Activated T-helper 2 cell treated with anti-CD3 and anti-CD28 coated beads, Interferon-gamma antibody, Interleukin-2, Interleukin-4, amounts not matched to agents 10 μg/mL and 5 μg/mL and 100 μg/mL, durations not matched to agents 14 hours and 24 hours and 36 hours (primary cell): Measurements from ENCODE around the gene HSPB1. TPM values are rescaled to one million over a fixed set of nuclear protein-coding genes. Genes with fewer than 3 reads are reported as not detected.
"Not testable (repeated sequence)": the region's sequence is repeated elsewhere in the genome, so short reads cannot be mapped to it uniquely, and the experiment has no call there.

Experiments
- DNase-seq: peaks from one replicate; pipeline ENCODE4 v3.0.0; 2021; ENCODE audit warnings: low spot score
- H3K27ac Mint-ChIP-seq: one replicate; pipeline ENCODE4 v1.8.0; 2021; ENCODE audit warnings: mixed read lengths
- H3K27me3 Mint-ChIP-seq: one replicate; pipeline ENCODE4 v1.8.0; 2021; ENCODE audit warnings: low read depth, mixed read lengths
- H3K36me3 Mint-ChIP-seq: one replicate; pipeline ENCODE4 v1.8.0; 2021; ENCODE audit warnings: low read depth, mixed read lengths
- H3K4me1 Mint-ChIP-seq: one replicate; pipeline ENCODE4 v1.8.0; 2021; ENCODE audit warnings: low read depth, mixed read lengths
- H3K4me3 Mint-ChIP-seq: one replicate; pipeline ENCODE4 v1.8.0; 2021; ENCODE audit warnings: low read depth, mild to moderate bottlenecking, moderate library complexity, mixed read lengths
- H3K9me3 Mint-ChIP-seq: one replicate; pipeline ENCODE4 v1.8.0; 2021; ENCODE audit warnings: mixed read lengths
- intact Hi-C: fragments of 100-400 bp; cut with micrococcal nuclease; formaldehyde crosslinking; loops from one replicate; pipeline ENCODE4 v1.15.1; 2023
- total RNA-seq: library from RNA; stranded (reverse); gene quantifications from 2 replicates; pipeline ENCODE4 v1.2.3, GENCODE V29; 2022

Gene HSPB1
- total RNA-seq, 1 donor from 2014 or later = 131 TPM

DNA sequence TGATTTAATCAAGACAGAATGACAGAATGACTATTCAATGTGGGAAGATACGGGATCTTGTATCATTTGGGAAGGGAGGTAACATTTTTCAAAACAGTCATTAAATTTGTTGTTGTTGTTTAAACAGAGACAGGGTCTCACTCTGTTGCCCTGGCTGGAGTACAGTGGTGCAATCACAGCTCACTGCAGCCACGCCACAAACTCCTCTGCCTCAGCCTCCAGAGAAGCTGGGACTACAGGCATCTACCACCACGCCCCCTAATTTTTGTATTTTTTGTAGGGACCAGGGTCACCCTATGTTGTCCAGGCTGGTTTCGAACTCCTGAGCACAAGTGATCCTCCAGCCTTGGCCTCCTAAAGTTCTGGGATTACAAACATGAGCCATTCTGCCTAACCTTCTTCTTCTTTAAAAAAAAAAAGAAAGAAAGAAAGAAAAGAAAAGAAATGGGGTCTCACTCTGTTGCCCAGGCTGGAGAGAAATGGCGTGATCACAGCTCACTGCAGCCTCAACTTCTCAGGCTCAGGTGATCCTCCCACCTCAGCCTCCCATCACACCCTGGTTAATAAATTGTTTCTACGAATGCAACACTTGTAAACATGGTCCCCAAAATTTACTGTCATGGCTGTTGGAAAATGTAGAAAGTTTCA is 32.0 kb downstream of the HSPB1 start:
- Mint-ChIP-seq H3K27ac (no peak overlapping the region), H3K4me3 (no peak overlapping the region), H3K27me3 (no peaks in the 10 kb centered on the region), H3K36me3 (peaks cover 59% of the 10 kb centered on the region), H3K9me3 (no peaks in the 10 kb centered on the region), H3K4me1 (peaks cover 8% of the 10 kb centered on the region)
- DNase-seq = no peak
- intact Hi-C loops = no loop called here

DNA sequence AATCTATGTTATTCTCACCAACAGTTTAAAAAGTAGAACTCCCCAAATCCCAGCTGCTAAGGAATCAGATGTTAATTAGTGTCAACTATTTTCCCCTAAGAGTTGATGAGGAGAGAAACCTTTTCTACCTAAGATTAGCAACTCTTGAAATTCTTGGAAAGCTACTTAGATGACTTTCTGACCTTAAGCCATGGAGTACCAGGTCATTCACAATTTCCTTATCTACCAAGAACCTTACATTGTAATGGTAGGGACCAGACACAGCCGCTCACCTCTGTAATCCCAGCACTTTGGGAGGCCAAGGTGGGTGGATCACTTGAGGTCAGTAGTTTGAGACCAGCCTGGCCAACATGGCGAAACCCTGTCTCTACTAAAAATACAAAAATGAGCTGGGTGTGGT is 32.9 kb downstream of the HSPB1 start:
- Mint-ChIP-seq H3K36me3 (peaks cover 59% of the 10 kb centered on the region), H3K4me1 (peaks cover 11% of the 10 kb centered on the region)
- H3K9me3 Mint-ChIP-seq, DNase-seq, H3K4me3 Mint-ChIP-seq, H3K27me3 Mint-ChIP-seq, intact Hi-C loops, H3K27ac Mint-ChIP-seq: not testable (repeated sequence)

DNA sequence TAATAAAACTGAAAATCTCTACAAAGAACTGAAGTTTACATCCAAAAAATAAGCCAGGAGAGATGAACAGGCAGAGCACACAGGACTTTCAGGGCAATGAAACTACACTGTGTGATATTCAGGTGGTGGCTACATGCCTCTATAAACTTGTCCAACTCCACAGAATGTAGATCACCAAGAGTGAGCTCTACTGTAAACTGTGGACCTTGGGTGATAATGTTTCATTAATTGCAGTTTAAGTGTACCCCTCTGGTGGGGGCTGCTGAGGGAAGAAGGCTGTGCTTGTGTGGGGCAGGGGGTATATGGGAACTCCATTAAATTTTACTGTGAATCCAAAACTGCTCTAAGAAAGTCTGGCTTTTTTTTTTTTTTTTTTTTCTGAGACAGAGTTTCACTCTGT is 33.6 kb downstream of the HSPB1 start:
- H3K27ac Mint-ChIP-seq = no peak overlapping the region
- no peak for DNase-seq
- H3K27me3 Mint-ChIP-seq = no peaks in the 10 kb centered on the region
- no peak overlapping the region for H3K4me3 Mint-ChIP-seq
- no peaks in the 10 kb centered on the region for H3K9me3 Mint-ChIP-seq
- peaks cover 57% of the 10 kb centered on the region for H3K36me3 Mint-ChIP-seq
- H3K4me1 Mint-ChIP-seq = peaks cover 14% of the 10 kb centered on the region
- intact Hi-C loops = no loop called here

DNA sequence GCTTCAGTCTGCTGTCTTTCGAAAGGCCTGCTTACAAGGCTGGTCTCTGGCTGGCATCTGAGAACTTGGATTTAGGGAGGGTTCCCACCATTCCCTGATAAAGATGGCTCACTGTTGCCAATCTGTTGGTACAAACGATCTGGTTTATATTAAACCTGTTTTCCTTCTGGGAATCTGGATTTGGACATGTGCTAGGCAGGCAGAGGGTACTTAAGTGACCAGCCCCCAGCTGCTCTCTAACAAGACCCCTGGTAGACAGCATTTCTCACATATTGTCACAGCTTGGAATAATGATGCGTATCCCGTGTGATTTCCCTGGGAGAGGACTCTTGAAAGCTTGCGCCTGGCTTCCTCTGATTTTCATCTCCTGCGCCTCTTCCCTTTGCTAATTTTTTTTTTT is 34.7 kb downstream of the HSPB1 start:
- peaks cover 58% of the 10 kb centered on the region for H3K36me3 Mint-ChIP-seq
- no peaks in the 10 kb centered on the region for H3K9me3 Mint-ChIP-seq

DNA sequence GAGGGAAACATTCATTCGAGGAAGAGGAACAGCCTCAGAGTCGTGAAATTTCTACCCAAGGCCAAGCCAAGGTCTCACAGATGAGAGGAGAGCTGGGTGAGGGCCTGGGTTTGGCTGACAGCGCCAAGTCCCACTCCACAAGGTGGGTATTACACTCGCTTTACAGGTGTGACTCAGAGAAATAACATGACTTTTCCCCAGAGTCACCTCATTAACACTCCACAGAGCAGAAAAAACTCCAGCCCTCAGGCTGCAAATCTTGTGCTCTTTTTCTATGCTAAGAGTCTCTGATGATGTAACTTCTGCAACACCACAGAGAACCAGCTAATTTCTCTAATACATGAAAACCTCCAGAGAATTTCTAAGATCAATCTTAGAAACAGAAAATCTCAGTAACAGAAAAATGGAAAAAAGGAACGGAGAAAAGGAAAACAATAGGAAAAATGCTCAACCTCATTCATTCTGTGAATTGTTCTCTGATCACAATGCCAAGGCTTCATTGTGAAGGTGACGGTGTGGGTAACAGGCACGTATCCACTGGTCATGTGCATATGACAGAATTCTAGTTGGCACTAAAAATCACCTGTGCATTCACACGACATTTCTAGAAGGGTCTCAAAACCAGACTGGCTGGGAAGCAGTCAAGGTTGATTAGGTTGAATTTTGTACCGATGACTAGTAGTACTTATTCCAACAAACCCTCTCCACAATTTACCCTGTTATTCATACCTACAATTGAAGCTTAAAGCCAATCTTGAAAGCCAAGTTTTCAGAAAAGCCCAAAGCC is 36.0 kb downstream of the HSPB1 start:
- Mint-ChIP-seq H3K4me1 (peaks cover 31% of the 10 kb centered on the region), H3K4me3 (no peak overlapping the region), H3K27ac (no peak overlapping the region), H3K9me3 (no peaks in the 10 kb centered on the region), H3K36me3 (peaks cover 60% of the 10 kb centered on the region), H3K27me3 (no peaks in the 10 kb centered on the region)
- intact Hi-C loops = no loop called here
- no peak for DNase-seq

More for the DNA sequence above, 34.7 kb downstream of the HSPB1 start:
- Mint-ChIP-seq H3K27ac (no peak overlapping the region), H3K4me3 (no peak overlapping the region), H3K27me3 (no peaks in the 10 kb centered on the region), H3K4me1 (peaks cover 22% of the 10 kb centered on the region)
- intact Hi-C loops = no loop called here
- DNase-seq = no peak

DNA sequence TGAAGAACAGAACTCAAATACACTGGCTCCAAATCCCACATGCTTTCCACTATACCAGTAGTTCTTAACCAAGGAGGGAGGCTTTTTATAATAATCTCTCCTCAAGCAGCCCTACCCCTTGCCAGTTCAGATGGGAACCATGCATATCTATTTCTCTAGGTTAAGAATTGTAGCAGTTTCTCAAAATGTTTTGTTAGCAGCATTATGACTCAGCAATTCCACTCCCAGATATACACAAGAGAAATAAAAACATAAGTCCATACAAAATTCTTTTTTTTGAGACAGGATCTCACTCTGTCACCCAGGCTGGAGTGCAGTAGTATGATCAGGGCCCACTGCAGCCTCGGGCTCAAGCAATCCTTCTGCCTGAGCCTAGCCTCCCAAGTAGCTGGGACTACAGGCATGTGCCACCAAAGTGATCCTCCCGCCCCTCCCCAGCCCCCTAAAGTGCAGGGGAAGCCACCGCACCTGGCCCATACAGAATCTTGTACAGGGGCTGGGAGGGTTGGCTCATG is 38.2 kb downstream of the HSPB1 start:
- intact Hi-C loops = no loop called here
- no peak overlapping the region for H3K4me3 Mint-ChIP-seq
- no peak for DNase-seq
- H3K27ac Mint-ChIP-seq = peak overlapping the region; percentile 55
- peaks cover 71% of the 10 kb centered on the region for H3K36me3 Mint-ChIP-seq
- peaks cover 39% of the 10 kb centered on the region for H3K4me1 Mint-ChIP-seq
- H3K27me3 Mint-ChIP-seq = no peaks in the 10 kb centered on the region
- H3K9me3 Mint-ChIP-seq = no peaks in the 10 kb centered on the region

DNA sequence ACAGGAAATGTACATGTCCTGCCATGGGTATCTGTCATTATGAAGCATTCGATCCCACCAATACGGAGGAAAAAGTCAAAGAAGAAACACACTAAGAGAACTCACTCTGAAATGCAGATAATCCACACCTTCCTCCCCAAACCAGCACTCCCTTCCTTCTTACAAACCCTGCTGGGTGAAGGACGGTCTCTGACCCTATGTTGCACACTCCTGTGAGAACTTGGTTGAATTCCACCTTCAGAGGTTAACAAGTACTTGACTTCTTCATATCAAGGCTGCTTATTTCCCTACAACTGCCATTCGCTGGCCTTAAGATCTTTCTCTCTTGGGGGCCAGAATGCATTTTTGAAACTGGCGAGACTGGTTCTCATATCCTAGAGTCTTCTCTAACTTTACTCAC is 39.7 kb downstream of the HSPB1 start:
- intact Hi-C loops = loop anchor here (2.0 kb wide), 1 partner anchor 17 kb away; the partner anchor contains the start of gene YWHAG
- Mint-ChIP-seq H3K27me3 (no peaks in the 10 kb centered on the region), H3K27ac (peak overlapping the region; percentile 16), H3K4me3 (no peak overlapping the region), H3K4me1 (peaks cover 51% of the 10 kb centered on the region), H3K9me3 (no peaks in the 10 kb centered on the region), H3K36me3 (peaks cover 81% of the 10 kb centered on the region)
- DNase-seq = no peak

DNA sequence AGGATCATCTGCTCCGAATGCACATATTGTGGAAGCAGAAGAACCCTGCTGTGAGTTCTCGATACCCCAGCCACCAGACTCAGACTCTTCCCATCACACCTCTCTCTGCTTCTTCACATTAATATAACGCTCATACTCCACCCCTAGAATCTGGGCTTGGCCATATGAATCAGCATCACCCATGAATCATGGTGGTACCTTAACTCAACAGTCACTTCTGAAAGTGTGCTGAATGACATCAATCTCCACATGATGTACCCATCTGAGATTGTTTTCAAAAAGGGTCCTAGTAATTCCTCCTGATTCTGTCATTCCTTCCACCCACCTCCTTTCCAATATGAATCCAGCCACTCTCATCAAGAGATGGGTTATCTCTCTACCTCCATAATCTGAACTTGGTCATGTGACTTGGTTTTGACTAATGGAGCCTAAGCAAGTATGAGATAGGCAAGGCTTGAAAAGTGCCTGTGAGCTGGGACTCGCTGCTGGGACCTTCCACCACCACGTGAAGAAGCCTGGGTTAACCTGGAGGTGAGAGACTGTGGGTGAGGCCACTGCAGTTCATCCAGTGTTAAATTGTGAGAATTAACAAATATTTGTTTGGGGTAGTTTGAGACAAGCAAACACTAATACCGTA is 40.9 kb downstream of the HSPB1 start:
- no peak for DNase-seq

DNA sequence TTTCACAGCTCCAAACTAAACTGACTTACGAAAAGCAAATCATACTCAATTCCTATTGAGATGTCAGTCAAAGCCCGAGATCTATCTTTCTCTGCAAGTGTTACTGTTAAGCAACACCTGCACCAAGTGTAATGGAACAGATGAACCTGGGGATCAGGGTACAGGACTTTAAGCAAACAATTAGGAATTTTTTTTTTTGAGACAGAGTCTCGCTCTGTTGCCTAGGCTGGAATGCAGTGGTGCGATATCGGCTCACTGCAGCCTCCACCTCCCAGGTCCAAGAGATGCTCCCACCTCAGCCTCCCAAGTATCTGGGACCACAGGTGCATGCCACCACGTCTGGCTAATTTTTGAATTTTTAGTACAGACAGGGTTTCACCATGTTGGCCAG is 41.5 kb downstream of the HSPB1 start:
- peaks cover 73% of the 10 kb centered on the region for H3K36me3 Mint-ChIP-seq
- intact Hi-C loops = loop anchor here (2.0 kb wide), 1 partner anchor 15 kb away; the partner anchor contains the start of gene YWHAG
- no peaks in the 10 kb centered on the region for H3K27me3 Mint-ChIP-seq
- peak overlapping the region; percentile 10 for H3K27ac Mint-ChIP-seq
- DNase-seq = no peak
- H3K4me3 Mint-ChIP-seq = no peak overlapping the region
- H3K9me3 Mint-ChIP-seq = no peaks in the 10 kb centered on the region
- H3K4me1 Mint-ChIP-seq = peaks cover 54% of the 10 kb centered on the region

More for the DNA sequence above, 40.9 kb downstream of the HSPB1 start:
- no peak overlapping the region for H3K4me3 Mint-ChIP-seq
- H3K27ac Mint-ChIP-seq = peak overlapping the region; percentile 10
- peaks cover 78% of the 10 kb centered on the region for H3K36me3 Mint-ChIP-seq
- H3K9me3 Mint-ChIP-seq = no peaks in the 10 kb centered on the region
- no peaks in the 10 kb centered on the region for H3K27me3 Mint-ChIP-seq
- intact Hi-C loops = loop anchor here (2.0 kb wide), 1 partner anchor 15 kb away; the partner anchor contains the start of gene YWHAG
- H3K4me1 Mint-ChIP-seq = peaks cover 56% of the 10 kb centered on the region

DNA sequence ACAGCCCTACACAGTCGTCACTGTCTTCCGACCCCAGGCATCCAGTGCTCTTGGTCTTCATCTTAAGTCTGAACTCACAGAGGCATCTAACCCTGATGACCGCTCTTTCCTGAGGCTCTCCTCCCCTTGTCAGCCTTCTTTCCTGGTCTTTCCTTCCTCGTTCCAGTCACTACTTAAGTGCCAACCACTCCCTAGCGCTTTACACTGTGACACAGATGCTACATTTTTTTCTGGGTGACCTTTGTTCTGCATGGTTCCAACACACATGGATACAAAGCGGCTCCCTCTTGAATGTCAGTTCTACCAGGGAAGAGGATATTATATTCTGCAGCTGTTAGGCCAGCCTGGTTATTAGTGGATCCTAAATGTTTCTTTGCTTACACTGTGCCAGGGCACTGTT is 43.6 kb downstream of the HSPB1 start:
- Mint-ChIP-seq H3K27ac (no peak overlapping the region), H3K4me1 (peaks cover 51% of the 10 kb centered on the region), H3K36me3 (peaks cover 79% of the 10 kb centered on the region), H3K9me3 (no peaks in the 10 kb centered on the region), H3K4me3 (no peak overlapping the region), H3K27me3 (no peaks in the 10 kb centered on the region)
- no peak for DNase-seq
- intact Hi-C loops = no loop called here

DNA sequence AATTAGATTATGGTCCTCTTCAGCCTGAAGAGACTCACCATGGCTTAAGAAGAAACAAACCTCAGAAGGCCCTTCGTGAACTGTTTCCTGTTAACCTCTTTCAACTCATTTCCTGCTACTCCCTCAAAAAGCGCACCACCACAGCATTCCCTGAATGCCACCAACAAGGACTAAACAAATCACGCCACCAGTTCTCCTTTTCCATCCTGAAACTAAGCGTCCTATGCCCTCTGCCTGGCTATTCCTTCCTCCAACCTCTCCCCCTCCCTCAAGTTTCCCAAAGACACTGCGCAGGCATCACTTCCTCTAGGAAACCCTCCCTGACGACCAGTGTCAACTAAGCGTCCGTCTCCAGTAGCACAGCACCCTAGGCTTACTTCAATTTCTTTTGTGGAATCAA is 44.3 kb downstream of the HSPB1 start:
- intact Hi-C loops = no loop called here
- peaks cover 81% of the 10 kb centered on the region for H3K36me3 Mint-ChIP-seq
- DNase-seq = no peak
- H3K4me1 Mint-ChIP-seq = peaks cover 52% of the 10 kb centered on the region
- no peaks in the 10 kb centered on the region for H3K27me3 Mint-ChIP-seq
- H3K4me3 Mint-ChIP-seq = no peak overlapping the region
- no peaks in the 10 kb centered on the region for H3K9me3 Mint-ChIP-seq
- peak overlapping the region; percentile 54 for H3K27ac Mint-ChIP-seq

DNA sequence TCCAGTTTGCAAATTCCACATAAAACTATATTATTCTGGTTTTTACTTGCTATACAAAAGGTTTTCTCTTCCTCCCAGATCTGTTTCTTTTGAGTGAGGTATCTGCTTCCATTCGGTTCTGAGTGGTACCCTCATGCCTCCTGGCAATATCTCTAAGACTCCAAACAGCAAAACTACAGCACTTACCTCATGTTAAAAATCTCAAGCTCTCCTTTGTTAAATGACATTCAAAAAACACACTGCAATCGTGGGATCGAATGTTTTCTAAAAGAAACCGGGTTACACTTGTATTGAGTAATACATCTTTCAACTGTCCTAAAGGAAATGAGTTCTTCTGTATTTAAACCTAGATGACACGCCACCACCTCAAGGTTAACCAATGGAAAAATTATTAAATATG is 45.2 kb downstream of the HSPB1 start:
- Mint-ChIP-seq H3K36me3 (peaks cover 77% of the 10 kb centered on the region), H3K4me1 (peaks cover 51% of the 10 kb centered on the region), H3K27ac (peak overlapping the region; percentile 75), H3K4me3 (peak overlapping the region; percentile 28), H3K27me3 (no peaks in the 10 kb centered on the region), H3K9me3 (no peaks in the 10 kb centered on the region)
- DNase-seq = no peak
- intact Hi-C loops = no loop called here
